Activated T-helper 2 cell treated with anti-CD3 and anti-CD28 coated beads, Interferon-gamma antibody, Interleukin-2, Interleukin-4, amounts not matched to agents 10 μg/mL and 5 μg/mL and 100 μg/mL, durations not matched to agents 14 hours and 24 hours and 36 hours (primary cell): ENCODE measurements around the gene TMEM240. TPM values are rescaled to one million over a fixed set of nuclear protein-coding genes. Genes with fewer than 3 reads are reported as not detected.
"Not testable (repeated sequence)": the region's sequence is repeated elsewhere in the genome, so short reads cannot be mapped to it uniquely, and the experiment has no call there.

ENCODE experiments used
- DNase-seq: peaks from one replicate; pipeline ENCODE4 v3.0.0; 2021; ENCODE audit warnings: low spot score
- H3K27ac Mint-ChIP-seq: one replicate; pipeline ENCODE4 v1.8.0; 2021; ENCODE audit warnings: mixed read lengths
- H3K27me3 Mint-ChIP-seq: one replicate; pipeline ENCODE4 v1.8.0; 2021; ENCODE audit warnings: low read depth, mixed read lengths
- H3K36me3 Mint-ChIP-seq: one replicate; pipeline ENCODE4 v1.8.0; 2021; ENCODE audit warnings: low read depth, mixed read lengths
- H3K4me1 Mint-ChIP-seq: one replicate; pipeline ENCODE4 v1.8.0; 2021; ENCODE audit warnings: low read depth, mixed read lengths
- H3K4me3 Mint-ChIP-seq: one replicate; pipeline ENCODE4 v1.8.0; 2021; ENCODE audit warnings: low read depth, mild to moderate bottlenecking, moderate library complexity, mixed read lengths
- H3K9me3 Mint-ChIP-seq: one replicate; pipeline ENCODE4 v1.8.0; 2021; ENCODE audit warnings: mixed read lengths
- intact Hi-C: fragments of 100-400 bp; cut with micrococcal nuclease; formaldehyde crosslinking; loops from one replicate; pipeline ENCODE4 v1.15.1; 2023
- total RNA-seq: library from RNA; stranded (reverse); gene quantifications from 2 replicates; pipeline ENCODE4 v1.2.3, GENCODE V29; 2022

TMEM240 gene
- total RNA-seq, 1 donor from 2014 or later: 0.25 TPM

GRCh38 chr1:1484976-1485750, 55.3 kb downstream of the TMEM240 start:
- intact Hi-C loops, H3K27me3 Mint-ChIP-seq, H3K27ac Mint-ChIP-seq, DNase-seq, H3K4me3 Mint-ChIP-seq, H3K9me3 Mint-ChIP-seq, H3K4me1 Mint-ChIP-seq: not testable (repeated sequence)
- H3K36me3 Mint-ChIP-seq: peaks cover 44% of the 10 kb centered on the region

Other genes with a start within 250 kb of the TMEM240 start
- gene ACAP3, start 232.7 kb downstream of the TMEM240 start, total RNA-seq: 43.4 and 50.1 TPM in 2 replicates
- 31.6 and 31.8 TPM in 2 replicates for gene PUSL1, start 232.0 kb downstream of the TMEM240 start, total RNA-seq
- gene INTS11, start 216.0 kb downstream of the TMEM240 start, total RNA-seq: 127 and 138 TPM in 2 replicates
- gene CPTP, start 215.8 kb downstream of the TMEM240 start, total RNA-seq: 12.1 and 13.1 TPM in 2 replicates
- 0.32 and 0.44 TPM in 2 replicates for gene TAS1R3, start 209.3 kb downstream of the TMEM240 start, total RNA-seq
- gene DVL1, start 191.2 kb downstream of the TMEM240 start, total RNA-seq: 53.8 and 60.7 TPM in 2 replicates
- 0.21 TPM in 1 of 2 replicates, not detected in the other for gene MXRA8, start 182.1 kb downstream of the TMEM240 start, total RNA-seq
- 133 TPM in 2 replicates for gene AURKAIP1, start 165.4 kb downstream of the TMEM240 start, total RNA-seq
- gene CCNL2, start 141.3 kb downstream of the TMEM240 start, total RNA-seq: 123 and 124 TPM in 2 replicates
- 143 and 154 TPM in 2 replicates for gene MRPL20, start 133.3 kb downstream of the TMEM240 start, total RNA-seq
- gene ANKRD65, start 119.3 kb downstream of the TMEM240 start, total RNA-seq: not detected in 2 replicates
- gene VWA1, start 104.9 kb downstream of the TMEM240 start, total RNA-seq: 4.0 and 4.7 TPM in 2 replicates
- 0.53 and 0.62 TPM in 2 replicates for gene ATAD3C, start 90.9 kb downstream of the TMEM240 start, total RNA-seq
- 68.0 and 70.9 TPM in 2 replicates for gene ATAD3B, start 68.9 kb downstream of the TMEM240 start, total RNA-seq
- gene ATAD3A, start 28.5 kb downstream of the TMEM240 start, total RNA-seq: 71.5 and 78.5 TPM in 2 replicates
- gene SSU72, start 34.2 kb upstream of the TMEM240 start, total RNA-seq: 121 and 123 TPM in 2 replicates
- 10.4 and 11.8 TPM in 2 replicates for gene FNDC10, start 59.5 kb upstream of the TMEM240 start, total RNA-seq
- gene MIB2, start 74.9 kb upstream of the TMEM240 start, total RNA-seq: 30.2 and 32.7 TPM in 2 replicates
- gene MMP23B, start 91.5 kb upstream of the TMEM240 start, total RNA-seq: 0.94 and 1.4 TPM in 2 replicates
- gene CDK11B, start 118.4 kb upstream of the TMEM240 start, total RNA-seq: 32.1 and 32.4 TPM in 2 replicates
- 41.9 and 42.9 TPM in 2 replicates for gene SLC35E2B, start 152.2 kb upstream of the TMEM240 start, total RNA-seq
- gene CDK11A, start 183.7 kb upstream of the TMEM240 start, total RNA-seq: 58.5 and 63.1 TPM in 2 replicates
- gene NADK, start 237.8 kb upstream of the TMEM240 start, total RNA-seq: 81.8 and 84.5 TPM in 2 replicates